Naive thymus-derived CD8-positive, alpha-beta T cell (primary cell): ENCODE data around the gene NOXO1. TPM values are rescaled to one million over a fixed set of nuclear protein-coding genes. Genes with fewer than 3 reads are reported as not detected.
"Not testable (repeated sequence)": the region's sequence is repeated elsewhere in the genome, so short reads cannot be mapped to it uniquely, and the experiment has no call there.

ENCODE experiments used
- ATAC-seq, 2 donors: fragments of 150-1000 bp; cut with Tn5 transposase in 1 of 2; sonication (Bioruptor Pico), chemical (Tn5 transposase) in 1 of 2; 1 replicate in 1 of 2; 2 replicates in 1 of 2; pipeline ENCODE4 v1.10.0; 2021; ENCODE audit warnings: mild to moderate bottlenecking in 2 of 2, moderate library complexity in 2 of 2
- POLR2A ChIA-PET: fragments of 350-600 bp; sonication (Branson Sonifier 250); formaldehyde crosslinking; loops from one replicate; lab custom pipeline; 2021; ENCODE audit warnings: antibody characterized with exemption; lab: Charles Lee
- DNase-seq, 10 donors: peaks; one replicate each; pipeline versions ENCODE4 v3.0.0 to v3.0.0-alpha.2; 2020 to 2022
- H3K27ac Mint-ChIP-seq, 10 donors: one replicate each; pipeline ENCODE4 v1.8.0; 2020 to 2022; ENCODE audit warnings: mild to moderate bottlenecking in 10 of 10, mixed read lengths in 10 of 10, moderate library complexity in 4 of 10, inconsistent platforms in 1 of 10
- H3K27me3 Mint-ChIP-seq, 5 donors: one replicate each; pipeline ENCODE4 v1.8.0; 2021 to 2022; ENCODE audit warnings: mixed read lengths in 5 of 5
- H3K36me3 Mint-ChIP-seq, 3 donors: one replicate each; pipeline ENCODE4 v1.8.0; 2020 to 2022; ENCODE audit warnings: mixed read lengths in 3 of 3, mild to moderate bottlenecking in 2 of 3, inconsistent platforms in 1 of 3
- H3K4me1 Mint-ChIP-seq, 4 donors: one replicate each; pipeline ENCODE4 v1.8.0; 2021 to 2022; ENCODE audit warnings: mixed read lengths in 4 of 4
- H3K4me3 Mint-ChIP-seq, 10 donors: one replicate each; pipeline ENCODE4 v1.8.0; 2020 to 2022; ENCODE audit warnings: mild to moderate bottlenecking in 10 of 10, mixed read lengths in 10 of 10, moderate library complexity in 6 of 10, inconsistent platforms in 1 of 10
- H3K9me3 Mint-ChIP-seq, 9 donors: one replicate each; pipeline ENCODE4 v1.8.0; 2020 to 2022; ENCODE audit warnings: mixed read lengths in 9 of 9, mild to moderate bottlenecking in 3 of 9, inconsistent platforms in 1 of 9, moderate library complexity in 1 of 9
- polyA plus RNA-seq, 3 donors: library from polyadenylated mRNA; unstranded; fragments of 300-500 nt; fragmentation: Illumina TruSeq; gene quantifications; one replicate each; pipeline ENCODE4 v1.2.3, GENCODE V29; 2021
- total RNA-seq, 8 experiments: library from RNA in 2 of 8; stranded (reverse) in 2 of 8; gene quantifications; one replicate each; pipeline ENCODE4 v1.2.3 and lab custom pipeline; 2021 to 2026

The NOXO1 gene
- total and polyA plus RNA-seq, 5 experiments from 2014 or later = 1.3 to 2.3 TPM; not detected in 3

- Mint-ChIP-seq H3K27me3 (no peaks in the 10 kb centered on the region), H3K4me1 (peaks cover 25 to 51% (median 50%) of the 10 kb centered on the region in 4 donors), H3K36me3 (peaks cover 4 to 33% (median 14%) of the 10 kb centered on the region in 3 donors), H3K9me3 (no peaks in the 10 kb centered on the region), H3K27ac (peak overlapping the region; percentile 93 to 99 (median 96)), H3K4me3 (peak overlapping the region; percentile 89 to 97 (median 92))
- ATAC-seq = peak; percentile 15 to 23
- peak in 3 of 10 donors; percentile 17 to 64 (median 32) for DNase-seq
- POLR2A ChIA-PET = interaction anchor here (0.9 to 7.9 kb wide), 39 partner anchors 8 to 1328 kb away, joined by 3 to 89 read pairs (median 5); partner anchors contain the start of genes EME2, FAHD1, GFER and HAGH
Measured at GRCh38 chr16:1963806-1964505, 17.3 kb downstream of the NOXO1 start.

DNA sequence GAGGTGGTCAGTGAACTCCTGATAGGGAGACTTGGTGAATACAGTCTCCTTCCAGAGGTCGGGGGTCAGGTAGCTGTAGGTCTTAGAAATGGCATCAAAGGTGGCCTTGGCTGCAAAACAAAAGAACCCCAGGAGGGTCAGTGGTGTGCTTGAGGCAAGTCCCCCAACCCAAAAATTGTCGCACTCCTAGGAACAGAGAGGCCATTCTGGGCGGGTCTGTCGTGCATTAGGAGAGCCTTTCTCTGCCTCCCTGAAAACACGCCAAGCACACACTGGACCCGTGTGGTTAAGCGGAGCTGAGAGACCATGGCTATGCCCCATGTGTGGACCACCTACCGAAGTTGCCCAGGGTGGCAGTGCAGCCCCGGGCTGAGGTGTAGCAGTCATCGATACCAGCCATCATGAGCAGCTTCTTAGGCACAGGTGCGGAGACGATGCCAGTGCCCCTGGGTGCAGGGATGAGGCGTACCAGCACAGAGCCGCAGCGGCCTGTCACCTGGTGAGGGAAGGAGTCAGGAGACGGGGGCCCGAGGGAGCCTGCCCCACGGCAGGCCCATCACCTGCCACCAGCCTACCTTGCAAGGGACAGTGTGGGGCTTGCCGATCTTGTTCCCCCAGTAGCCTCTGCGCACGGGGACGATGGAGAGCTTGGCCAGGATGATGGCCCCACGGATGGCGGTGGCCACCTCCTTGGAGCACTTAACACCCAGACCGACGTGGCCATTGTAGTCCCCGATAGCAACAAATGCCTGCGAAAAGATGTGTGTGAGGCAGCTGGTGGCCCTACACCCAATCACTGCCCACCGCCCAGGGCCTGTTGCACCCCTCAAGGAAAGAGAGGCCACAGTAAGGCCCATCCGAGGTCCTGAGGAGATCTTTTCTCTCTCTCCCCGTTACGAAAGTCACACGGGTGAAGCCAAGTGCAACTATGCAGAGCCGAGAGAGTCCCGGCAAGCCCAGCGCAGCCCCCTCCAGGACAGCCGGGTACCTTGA lies 18.8 kb downstream of the NOXO1 start:
- Mint-ChIP-seq H3K4me1 (peaks cover 25 to 55% (median 50%) of the 10 kb centered on the region in 4 donors), H3K27ac (peak overlapping the region in 9 of 10 donors; percentile 50 to 99 (median 95)), H3K4me3 (peak overlapping the region; percentile 89 to 97 (median 92)), H3K36me3 (peaks cover 4 to 33% (median 14%) of the 10 kb centered on the region in 3 donors)
- H3K9me3 Mint-ChIP-seq, H3K27me3 Mint-ChIP-seq, ATAC-seq, DNase-seq: not testable (repeated sequence)
- POLR2A ChIA-PET = interaction anchor here (1.1 to 7.9 kb wide), 4 partner anchors 8 to 242 kb away, joined by 4 to 89 read pairs (median 44); partner anchors contain the start of genes GFER, NOXO1, TBL3 and TRAF7

DNA sequence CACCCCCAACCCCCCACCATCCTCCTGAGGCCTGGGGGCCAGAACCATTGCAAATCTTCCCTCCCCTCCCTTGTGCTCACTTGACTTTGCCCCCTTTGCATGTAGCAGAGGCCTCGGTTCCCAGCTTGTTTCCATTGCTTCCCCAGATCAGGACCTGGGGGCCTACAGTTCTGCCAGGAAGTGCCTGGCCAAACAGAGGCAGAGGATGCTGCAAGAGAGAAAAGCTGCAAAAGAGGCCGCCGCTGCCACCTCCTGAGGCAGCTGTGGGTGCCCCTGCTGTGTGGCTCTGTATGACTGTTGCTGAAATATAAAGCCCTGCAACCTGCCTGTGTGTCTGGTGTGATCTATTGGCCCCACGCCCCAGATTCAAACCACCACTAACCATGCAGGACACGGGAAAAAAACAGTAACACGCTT lies 19.6 kb downstream of the NOXO1 start:
- peak in 1 of 10 donors; percentile 15 for DNase-seq
- H3K4me1 Mint-ChIP-seq = peaks cover 25 to 55% (median 50%) of the 10 kb centered on the region in 4 donors

DNA sequence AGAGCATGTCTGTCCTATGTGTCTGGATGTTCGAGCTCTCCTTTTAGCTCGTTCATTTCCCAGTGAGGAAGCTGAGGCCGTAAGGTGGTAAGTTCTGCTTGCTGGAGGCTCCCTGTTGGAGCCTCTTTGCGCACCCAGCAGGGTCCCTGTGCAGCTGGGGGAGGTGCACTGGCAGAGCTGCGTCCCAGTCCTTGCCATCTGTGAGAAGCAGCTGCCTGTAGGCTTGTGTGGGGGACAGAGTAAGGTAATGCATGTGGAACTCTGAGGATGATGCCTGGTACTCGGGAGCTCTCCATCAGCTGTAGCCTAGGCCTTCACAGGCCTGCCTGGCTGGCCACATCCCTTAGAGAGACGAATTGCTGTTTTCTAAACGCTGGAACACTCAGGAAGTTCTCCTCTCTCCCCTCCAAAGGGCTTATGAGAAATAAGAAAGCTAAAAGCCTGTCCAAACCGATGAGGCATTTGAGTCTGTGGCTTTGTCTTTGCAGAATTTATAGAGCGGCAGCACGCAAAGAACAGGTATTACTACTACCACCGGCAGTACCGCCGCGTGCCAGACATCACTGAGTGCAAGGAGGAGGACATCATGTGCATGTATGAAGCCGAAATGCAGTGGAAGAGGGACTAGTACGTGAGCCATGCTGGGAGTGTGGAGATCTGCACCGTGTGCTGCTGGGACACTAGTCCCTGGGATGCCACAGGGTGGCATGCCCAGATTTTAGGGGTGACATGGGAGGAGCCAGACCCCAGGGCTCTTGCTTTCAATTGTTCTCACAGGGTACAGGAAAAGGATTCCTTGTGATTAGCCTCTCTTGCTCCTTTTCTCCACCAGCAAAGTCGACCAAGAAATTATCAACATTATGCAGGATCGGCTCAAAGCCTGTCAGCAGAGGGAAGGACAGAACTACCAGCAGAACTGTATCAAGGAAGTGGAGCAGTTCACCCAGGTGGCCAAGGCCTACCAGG lies 20.3 kb downstream of the NOXO1 start:
- peaks cover 4 to 33% (median 14%) of the 10 kb centered on the region in 3 donors for H3K36me3 Mint-ChIP-seq
- H3K4me1 Mint-ChIP-seq = peaks cover 25 to 55% (median 50%) of the 10 kb centered on the region in 4 donors

More for the DNA sequence above, 19.6 kb downstream of the NOXO1 start:
- peaks cover 0 to 2% (median 0%) of the 10 kb centered on the region in 5 donors for H3K27me3 Mint-ChIP-seq
- POLR2A ChIA-PET = interaction anchor here (4.0 to 7.9 kb wide), 2 partner anchors 9 to 22 kb away, joined by 39 to 89 read pairs; partner anchors contain the start of genes GFER, NOXO1 and TBL3
- H3K36me3 Mint-ChIP-seq = peaks cover 4 to 33% (median 14%) of the 10 kb centered on the region in 3 donors
- no peak for ATAC-seq
- peak overlapping the region in 8 of 10 donors; percentile 35 to 98 (median 80) for H3K27ac Mint-ChIP-seq
- H3K4me3 Mint-ChIP-seq = peak overlapping the region in 8 of 10 donors; percentile 33 to 92 (median 52)
- H3K9me3 Mint-ChIP-seq = no peaks in the 10 kb centered on the region

DNA sequence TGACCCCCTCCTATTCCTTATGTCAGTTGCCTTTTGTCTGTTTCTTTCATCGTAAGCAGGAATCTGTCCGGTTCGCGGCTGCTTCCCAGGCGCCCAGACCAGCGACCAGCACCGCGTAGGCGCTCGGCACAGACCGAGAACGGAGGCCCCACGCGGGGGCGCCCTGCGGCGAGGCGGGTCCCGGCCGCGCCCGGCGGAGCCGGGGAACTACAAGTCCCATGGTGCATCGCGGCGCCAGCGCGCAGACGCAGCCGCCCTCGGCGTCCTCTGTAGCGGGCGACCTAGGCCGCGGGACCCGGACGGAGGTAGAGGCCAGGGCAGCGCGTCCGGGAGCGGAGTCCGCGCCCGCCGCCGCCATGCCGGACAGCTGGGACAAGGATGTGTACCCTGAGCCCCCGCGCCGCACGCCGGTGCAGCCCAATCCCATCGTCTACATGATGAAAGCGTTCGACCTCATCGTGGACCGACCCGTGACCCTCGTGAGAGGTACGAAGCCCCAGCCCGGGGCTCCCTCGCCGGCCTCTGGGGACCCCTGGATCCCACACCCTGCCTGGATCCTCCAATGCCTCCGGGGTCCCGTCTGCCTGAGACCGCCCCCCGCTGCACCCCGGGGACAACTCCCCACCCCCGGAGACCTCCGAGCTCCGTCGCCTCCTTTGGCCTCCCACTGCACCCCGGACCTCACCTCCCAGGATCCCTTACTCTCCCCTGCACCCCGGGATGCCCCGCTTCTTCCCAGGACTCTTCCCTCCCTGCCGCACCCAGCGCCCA lies 21.8 kb downstream of the NOXO1 start, which contains the start of gene NDUFB10:
Gene NDUFB10, plus strand, starts transcription at position 270 of the 771 bp plus-strand sequence. Its CDS starts 87 bp downstream, at position 357.
- Mint-ChIP-seq H3K4me1 (peaks cover 20 to 48% (median 41%) of the 10 kb centered on the region in 4 donors), H3K9me3 (no peaks in the 10 kb centered on the region), H3K27ac (peak within 1 kb of the TSS; percentile 75 to 96 (median 90))

More for the DNA sequence above, 20.3 kb downstream of the NOXO1 start:
- Mint-ChIP-seq H3K9me3 (no peaks in the 10 kb centered on the region), H3K27me3 (peaks cover 0 to 2% (median 0%) of the 10 kb centered on the region in 5 donors), H3K27ac (peak overlapping the region; percentile 75 to 96 (median 90)), H3K4me3 (peak overlapping the region; percentile 88 to 94 (median 91))
- POLR2A ChIA-PET = interaction anchor here (0.6 to 7.9 kb wide), 8 partner anchors 10 to 194 kb away, joined by 3 to 89 read pairs (median 5); partner anchors contain the start of genes EME2, GFER, MRPS34 and MSRB1
- ATAC-seq (no peak), DNase-seq (peak in 1 of 10 donors; percentile 28)

GRCh38 chr16:1958715-1959268 lies 22.5 kb downstream of the NOXO1 start:
- ATAC-seq (peak in 1 of 2 donors; percentile 0), DNase-seq (no peak)
- Mint-ChIP-seq H3K27me3 (peaks cover 0 to 2% (median 0%) of the 10 kb centered on the region in 5 donors), H3K9me3 (no peaks in the 10 kb centered on the region), H3K4me1 (peaks cover 16 to 44% (median 36%) of the 10 kb centered on the region in 4 donors), H3K4me3 (peak overlapping the region in 9 of 10 donors; percentile 39 to 94 (median 92)), H3K27ac (peak overlapping the region in 5 of 10 donors; percentile 61 to 96 (median 86)), H3K36me3 (peaks cover 4 to 28% (median 14%) of the 10 kb centered on the region in 3 donors)
- POLR2A ChIA-PET = interaction anchor here (0.6 to 7.9 kb wide), 6 partner anchors 12 to 196 kb away, joined by 3 to 89 read pairs (median 11); partner anchors contain the start of genes GFER, NOXO1, NUBP2 and SPSB3

More for the DNA sequence above, 21.8 kb downstream of the NOXO1 start, which contains the start of gene NDUFB10:
- ATAC-seq (peak; percentile 86 to 87), DNase-seq (peak; percentile 80 to 93 (median 90))
- Mint-ChIP-seq H3K36me3 (peaks cover 4 to 33% (median 14%) of the 10 kb centered on the region in 3 donors), H3K27me3 (peaks cover 0 to 2% (median 0%) of the 10 kb centered on the region in 5 donors), H3K4me3 (peak within 1 kb of the TSS; percentile 88 to 94 (median 91))
- POLR2A ChIA-PET = interaction anchor here (0.6 to 7.9 kb wide), 10 partner anchors 11 to 196 kb away, joined by 3 to 89 read pairs (median 4); partner anchors contain the start of genes EME2, GFER, MRPS34 and MSRB1

DNA sequence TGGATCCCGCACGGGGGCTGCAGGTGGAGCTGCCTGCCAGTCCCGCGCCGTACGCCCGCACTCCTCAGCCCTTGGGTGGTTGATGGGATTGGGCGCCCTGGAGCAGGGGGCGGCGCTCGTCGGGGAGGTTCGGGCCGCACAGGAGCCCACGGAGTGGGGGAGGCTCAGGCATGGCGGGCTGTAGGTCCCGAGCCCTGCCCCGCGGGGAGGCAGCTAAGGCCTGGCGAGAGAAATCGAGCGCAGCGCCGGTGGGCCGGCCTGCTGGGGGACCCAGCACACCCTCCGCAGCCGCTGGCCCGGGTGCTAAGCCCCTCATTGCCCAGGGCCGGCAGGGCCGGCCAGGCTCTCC lies 23.2 kb downstream of the NOXO1 start:
- peak overlapping the region in 1 of 10 donors; percentile 10 for H3K4me3 Mint-ChIP-seq
- H3K4me1 Mint-ChIP-seq = peaks cover 12 to 38% (median 29%) of the 10 kb centered on the region in 4 donors
- peaks cover 0 to 22% (median 11%) of the 10 kb centered on the region in 3 donors for H3K36me3 Mint-ChIP-seq
- POLR2A ChIA-PET = interaction anchor here (0.7 to 1.4 kb wide), 2 partner anchors 14 to 1001 kb away, joined by 3 to 7 read pairs; partner anchors contain the start of gene TBL3
- H3K27me3 Mint-ChIP-seq, ATAC-seq, H3K27ac Mint-ChIP-seq, H3K9me3 Mint-ChIP-seq: not testable (repeated sequence)
- DNase-seq = peak in 1 of 10 donors; percentile 60

- H3K4me1 Mint-ChIP-seq = peaks cover 14 to 34% (median 25%) of the 10 kb centered on the region in 4 donors
- not testable (repeated sequence) for DNase-seq, H3K27ac Mint-ChIP-seq, H3K27me3 Mint-ChIP-seq, H3K9me3 Mint-ChIP-seq, ATAC-seq
- H3K36me3 Mint-ChIP-seq = peaks cover 0 to 16% (median 9%) of the 10 kb centered on the region in 3 donors
- H3K4me3 Mint-ChIP-seq = peak overlapping the region in 1 of 10 donors; percentile 10
- POLR2A ChIA-PET = interaction anchor here (0.7 to 1.4 kb wide), 3 partner anchors 14 to 1001 kb away, joined by 3 to 7 read pairs (median 4); partner anchors contain the start of gene TBL3
Measured at GRCh38 chr16:1957434-1958142, 23.7 kb downstream of the NOXO1 start.

GRCh38 chr16:1953734-1954133 lies 27.5 kb downstream of the NOXO1 start:
- Mint-ChIP-seq H3K27ac (no peak overlapping the region), H3K9me3 (no peaks in the 10 kb centered on the region), H3K27me3 (peaks cover 0 to 2% (median 0%) of the 10 kb centered on the region in 5 donors), H3K4me1 (peaks cover 0 to 3% (median under 1%) of the 10 kb centered on the region in 4 donors), H3K4me3 (no peak overlapping the region), H3K36me3 (no peaks in the 10 kb centered on the region)
- ATAC-seq (no peak), DNase-seq (no peak)
- POLR2A ChIA-PET = no interaction called here
